ENCODE measurements around the gene IL1RAPL2. TPM values are rescaled to one million over a fixed set of nuclear protein-coding genes. Genes with fewer than 3 reads are reported as not detected.
"Not testable (repeated sequence)": the region's sequence is repeated elsewhere in the genome, so short reads cannot be mapped to it uniquely, and the experiment has no call there.

IL1RAPL2 gene
- polyA plus RNA-seq, 1 donor, result 1.1 TPM

DNA sequence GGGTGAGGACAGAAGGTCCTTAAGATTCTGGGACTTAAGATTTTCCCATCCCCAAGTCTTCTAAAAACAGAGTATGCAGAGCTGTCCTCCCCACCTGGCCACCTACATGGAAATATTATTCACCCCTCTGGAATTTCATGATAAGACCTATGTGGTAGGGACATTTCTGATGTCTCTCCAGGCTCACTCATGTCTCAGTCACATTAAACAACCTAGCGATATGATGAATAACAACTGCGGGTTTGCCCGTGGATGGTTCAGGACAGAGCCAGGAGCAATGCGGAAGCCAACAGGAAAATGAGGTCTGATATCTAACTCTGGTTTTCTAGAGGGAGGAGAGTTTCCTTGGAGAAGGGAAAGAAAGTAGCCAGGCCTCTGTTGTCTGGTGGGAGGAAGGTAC lies 607.1 kb downstream of the IL1RAPL2 start:
- no peak for DNase-seq

DNA sequence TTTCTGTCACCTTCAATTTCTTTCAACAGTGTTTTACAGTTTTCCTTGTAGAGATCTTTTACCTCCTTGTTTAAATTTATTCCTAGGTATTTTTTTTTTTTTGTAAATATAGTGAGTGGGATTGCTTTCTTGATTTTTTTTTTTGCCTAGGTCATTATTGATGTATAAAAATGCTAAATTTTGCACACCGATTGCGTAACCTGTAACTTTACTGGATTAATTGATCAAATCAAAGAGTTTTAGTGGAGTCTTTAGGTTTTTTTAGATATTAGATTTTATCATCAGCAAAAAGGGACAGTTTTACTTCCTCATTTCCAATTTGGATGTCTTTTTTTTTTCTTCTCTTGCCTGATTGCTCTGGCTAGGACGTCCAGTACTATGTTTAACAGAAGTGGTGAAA lies 613.6 kb downstream of the IL1RAPL2 start:
- no peak for DNase-seq

DNA sequence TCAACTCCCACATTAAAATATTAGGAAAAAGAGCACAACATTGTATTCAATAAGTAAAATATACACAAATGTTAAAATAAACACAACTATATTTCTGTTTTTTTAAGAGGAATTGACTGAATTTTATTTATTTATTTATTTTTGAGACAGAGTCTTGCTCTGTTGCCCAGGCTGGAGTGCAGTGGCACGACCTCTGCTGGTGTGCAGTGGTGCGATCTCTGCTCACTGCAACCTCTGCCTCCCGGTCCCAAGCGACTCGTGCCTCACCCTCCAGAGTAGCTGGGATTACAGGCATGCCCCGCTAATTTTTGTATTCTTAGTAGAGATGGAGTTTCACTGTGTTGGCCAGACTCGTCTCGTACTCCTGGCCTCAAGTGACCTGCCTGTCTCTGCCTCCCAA lies 623.1 kb downstream of the IL1RAPL2 start:
- no peak for DNase-seq

DNA sequence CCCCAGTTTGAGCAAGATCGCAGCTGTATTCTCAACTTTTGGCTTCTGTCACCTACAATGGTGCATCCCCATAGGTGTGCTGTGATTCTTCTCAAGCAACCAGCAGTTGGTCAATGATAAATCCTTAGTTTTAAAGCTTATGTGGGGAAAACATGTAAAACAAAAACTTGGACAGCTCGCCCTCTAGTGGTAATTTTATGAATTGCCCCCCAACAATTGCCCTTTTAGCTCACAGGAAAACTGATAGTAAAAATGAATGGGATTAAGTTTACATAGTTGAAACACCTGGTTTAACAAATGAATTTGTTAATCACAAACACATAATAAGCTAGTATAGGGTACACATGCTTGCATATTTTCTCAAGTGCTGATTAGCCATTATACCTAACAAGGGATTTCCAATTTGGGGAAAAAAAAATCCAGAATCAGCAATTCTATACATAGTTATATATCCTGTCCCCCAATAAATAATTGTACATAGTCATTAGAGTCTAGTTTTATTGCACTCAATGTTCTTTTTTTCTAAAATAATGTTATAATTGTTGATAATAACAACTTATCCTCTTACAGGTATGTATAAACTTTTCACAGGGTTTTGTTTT lies 624.4 kb downstream of the IL1RAPL2 start:
- DNase-seq, result peak; percentile 46

- DNase-seq, result peak; percentile 1
Measured at GRCh38 chrX:105191878-105192277, 625.9 kb downstream of the IL1RAPL2 start.

DNA sequence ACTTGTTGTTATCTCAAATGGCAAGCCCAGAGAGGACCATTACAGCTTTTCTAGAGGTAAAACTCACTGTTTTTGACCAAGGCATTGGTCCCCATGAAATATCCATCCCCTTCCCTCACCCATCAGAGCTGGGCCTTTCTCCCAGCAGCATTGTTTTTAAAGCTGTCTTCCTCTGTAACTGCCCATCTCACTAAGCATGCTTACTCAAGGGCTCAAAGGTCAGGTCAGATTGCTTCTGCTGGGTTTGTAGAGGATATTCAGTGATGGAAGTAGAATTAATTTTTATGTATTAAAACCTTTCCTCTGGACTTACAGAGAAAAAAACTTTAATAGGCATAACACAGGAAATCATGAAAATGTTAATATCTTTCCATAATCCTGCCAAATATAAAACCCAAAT lies 643.4 kb downstream of the IL1RAPL2 start:
- no peak for DNase-seq

- no peak for DNase-seq
Measured at GRCh38 chrX:105210258-105210657, 644.3 kb downstream of the IL1RAPL2 start.

DNA sequence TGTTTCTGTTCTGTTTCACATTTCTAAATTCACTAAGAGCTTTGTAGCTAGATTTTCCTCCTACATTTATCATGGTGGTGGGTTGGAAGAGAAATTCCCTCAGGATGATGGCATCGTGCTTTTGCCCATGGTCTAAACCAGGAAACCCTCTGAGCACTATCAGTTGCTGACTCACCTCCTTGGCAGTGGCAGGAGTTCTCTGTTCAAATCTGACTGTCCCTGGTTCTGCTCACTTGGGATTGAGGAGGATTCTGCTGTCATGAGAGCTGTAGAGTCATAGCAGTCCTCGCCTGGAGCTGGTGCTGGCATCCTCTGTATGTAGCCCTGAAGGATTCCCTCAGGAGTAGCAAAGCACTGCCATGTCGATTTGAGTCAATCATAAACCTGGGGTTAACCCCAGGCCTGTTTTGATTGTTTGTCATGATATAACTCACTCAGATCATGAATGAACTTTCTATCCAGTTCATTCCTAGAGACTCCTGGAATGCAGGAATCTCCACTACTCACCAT lies 645.1 kb downstream of the IL1RAPL2 start:
- no peak for DNase-seq

DNA sequence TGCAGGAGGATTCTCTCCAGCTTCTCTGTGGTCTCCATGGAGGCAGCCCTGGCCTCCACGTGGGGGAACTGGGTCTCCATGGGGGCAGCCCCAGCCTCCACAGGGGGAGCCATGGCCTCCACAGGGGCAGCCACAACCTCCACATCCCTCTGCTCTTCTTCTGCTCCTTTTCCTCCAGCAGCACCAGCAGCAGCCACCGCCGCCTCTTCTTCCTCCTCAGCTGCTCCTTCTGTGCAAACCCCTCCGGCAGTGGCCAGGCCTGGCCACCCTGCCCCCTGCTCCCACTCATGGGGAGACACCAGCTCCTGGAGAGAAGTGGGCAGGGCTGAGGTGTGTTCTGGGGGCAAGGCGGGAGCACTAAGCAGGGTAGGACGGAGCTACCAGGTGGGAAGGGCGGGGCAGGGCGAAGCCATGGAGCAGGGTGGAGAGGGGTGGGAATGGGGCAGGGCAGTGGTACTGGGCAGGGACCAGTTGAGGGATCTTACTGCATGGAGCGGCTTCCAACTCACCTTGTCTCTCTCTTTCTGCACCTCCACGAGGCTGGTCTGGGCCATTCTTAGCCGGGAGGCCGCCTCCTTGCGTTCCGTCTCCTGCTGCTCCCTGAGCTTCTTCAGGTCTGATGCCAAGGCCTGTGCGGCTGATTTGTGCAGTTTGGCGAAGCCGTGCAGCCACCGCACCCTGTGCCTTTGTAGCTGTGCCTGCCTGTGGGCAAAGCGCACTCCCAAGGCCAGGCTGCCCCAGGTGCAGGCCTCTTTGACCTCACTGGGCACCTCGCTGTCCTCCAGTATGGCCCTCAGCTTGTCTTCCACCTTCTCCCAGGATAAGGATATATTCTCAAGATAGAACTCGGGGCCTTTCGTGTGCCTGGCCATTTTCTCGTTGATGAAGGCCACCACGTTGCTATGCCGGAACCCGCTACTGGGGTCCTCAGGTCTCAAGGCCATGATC lies 653.7 kb downstream of the IL1RAPL2 start:
- no peak for DNase-seq

GRCh38 chrX:105220636-105221035 lies 654.6 kb downstream of the IL1RAPL2 start, which contains the start of gene TEX13A:
Gene TEX13A (minus strand): TSS chrX:105220694. CDS start chrX:105220397, 297 bp downstream.
- DNase-seq, result no peak

DNA sequence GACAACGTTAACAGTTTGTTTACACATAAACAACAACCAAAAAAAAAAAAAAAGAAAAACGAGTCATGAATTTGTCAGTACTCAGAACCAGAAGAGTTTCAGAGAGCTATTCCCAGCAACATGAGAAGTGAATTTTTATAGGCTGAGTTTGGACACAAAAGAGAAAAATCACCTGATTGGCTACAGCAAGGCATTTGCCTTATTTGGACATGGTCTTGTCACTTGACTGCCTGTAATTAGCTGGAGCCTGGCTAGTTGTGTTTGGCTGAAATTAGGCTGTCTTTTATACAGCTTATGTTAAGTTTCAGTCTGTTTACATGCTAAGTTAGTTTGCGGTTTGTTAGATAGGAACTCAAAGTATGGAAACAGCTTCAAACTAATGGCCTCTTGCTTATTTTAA lies 655.4 kb downstream of the IL1RAPL2 start:
- DNase-seq, result no peak

GRCh38 chrX:105226499-105226898 lies 660.5 kb downstream of the IL1RAPL2 start:
- DNase-seq, result no peak

- DNase-seq, result no peak
Measured at GRCh38 chrX:105228602-105229001, 662.6 kb downstream of the IL1RAPL2 start.

DNA sequence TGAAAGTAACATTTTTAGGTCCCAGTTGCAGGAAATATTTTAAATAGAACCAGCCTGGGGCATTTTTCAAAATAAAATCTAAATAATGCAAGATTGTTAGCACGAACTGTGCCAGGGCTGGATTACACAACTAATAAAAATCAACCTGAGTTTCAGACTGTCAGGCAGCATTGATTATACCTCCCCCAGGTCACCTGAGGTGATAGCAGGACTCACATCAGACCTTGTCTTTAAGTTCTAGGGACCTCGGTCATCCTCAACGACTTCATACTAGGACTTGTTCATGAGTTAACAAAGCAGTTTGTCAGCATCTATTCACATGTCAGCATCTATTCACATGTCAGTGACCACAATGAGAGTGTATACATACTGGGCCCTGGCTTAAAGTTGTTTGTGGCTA lies 663.1 kb downstream of the IL1RAPL2 start:
- DNase-seq, result no peak

DNA sequence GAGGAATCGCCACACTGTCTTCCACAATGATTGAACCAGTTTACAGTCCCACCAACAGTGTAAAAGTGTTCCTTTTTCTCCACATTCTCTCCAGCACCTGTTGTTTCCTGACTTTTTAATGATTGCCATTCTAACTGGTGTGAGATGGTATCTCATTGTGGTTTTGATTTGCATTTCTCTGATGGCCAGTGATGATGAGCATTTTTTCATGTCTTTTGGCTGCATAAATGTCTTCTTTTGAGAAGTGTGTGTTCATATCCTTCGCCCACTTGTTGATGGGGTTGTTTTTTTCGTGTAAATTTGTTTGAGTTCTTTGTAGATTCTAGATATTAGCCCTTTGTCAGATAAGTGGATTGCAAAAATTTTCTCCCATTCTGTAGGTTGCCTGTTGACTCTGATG lies 671.4 kb downstream of the IL1RAPL2 start:
- DNase-seq, result not testable (repeated sequence)

DNA sequence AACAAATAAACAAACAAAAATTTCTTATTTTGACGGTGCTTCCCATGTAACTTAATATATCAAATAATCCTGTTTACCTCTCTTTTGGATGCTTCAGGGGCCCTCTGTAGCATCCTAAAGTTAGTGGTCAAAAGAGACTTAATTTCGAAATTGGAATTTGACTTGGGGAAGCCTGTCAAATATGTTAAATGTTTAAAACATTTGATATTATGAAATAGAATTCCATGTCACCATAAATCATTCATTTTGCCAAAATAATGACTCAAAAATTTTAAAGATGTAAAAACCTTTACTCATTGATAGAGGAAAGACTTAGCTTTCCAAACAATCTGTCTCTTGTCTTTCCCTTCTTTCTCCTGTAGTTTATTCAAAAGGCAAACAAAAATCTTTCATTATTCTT lies 675.1 kb downstream of the IL1RAPL2 start:
- no peak for DNase-seq

DNA sequence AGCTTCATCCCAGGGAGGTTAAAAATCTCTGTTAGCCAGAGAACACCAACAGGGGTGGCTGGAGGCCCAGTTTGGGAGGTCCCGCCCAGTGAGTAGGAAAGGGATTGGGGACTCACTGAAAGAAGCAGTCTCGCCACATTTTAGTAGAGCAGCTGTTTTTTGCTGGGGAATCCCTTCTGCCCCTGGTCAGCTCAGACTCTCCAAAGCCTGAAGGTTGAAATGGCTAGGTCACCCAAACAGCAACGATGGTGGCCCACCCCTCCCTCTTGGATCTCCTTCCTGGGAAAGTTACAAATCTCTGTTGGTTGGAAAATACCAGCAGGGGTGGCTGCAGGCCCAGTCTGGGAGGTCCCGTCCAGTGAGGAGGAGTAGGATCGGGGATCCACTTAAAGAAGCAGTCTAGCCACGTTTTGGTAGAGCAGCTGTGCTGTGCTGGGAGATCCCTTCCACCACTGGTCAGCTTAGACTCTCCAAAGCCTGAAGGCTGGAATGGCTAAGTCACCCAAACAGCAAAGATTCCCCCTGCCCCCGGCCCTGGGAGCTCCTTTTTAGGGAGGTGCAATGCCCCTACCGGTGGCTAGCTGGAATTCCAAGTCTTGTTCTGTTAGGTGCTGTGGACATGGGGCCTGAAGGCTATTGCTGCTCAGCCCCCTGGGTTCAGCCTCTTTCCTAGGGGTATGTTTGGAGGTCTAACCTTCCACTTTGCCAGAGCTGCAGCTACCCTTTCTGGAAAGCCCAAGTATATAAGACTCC lies 694.5 kb downstream of the IL1RAPL2 start:
- no peak for DNase-seq

GRCh38 chrX:105263171-105263570 lies 697.2 kb downstream of the IL1RAPL2 start:
- no peak for DNase-seq

- no peak for DNase-seq
Measured at GRCh38 chrX:105263801-105264200, 697.8 kb downstream of the IL1RAPL2 start.

- peak; percentile 4 for DNase-seq
Measured at GRCh38 chrX:105265093-105265492, 699.1 kb downstream of the IL1RAPL2 start.

- no peak for DNase-seq
Measured at GRCh38 chrX:105266456-105266855, 700.5 kb downstream of the IL1RAPL2 start.

GRCh38 chrX:105267167-105267566 lies 701.2 kb downstream of the IL1RAPL2 start:
- DNase-seq, result no peak
